Muscle of back (tissue), 11 donors: Measurements from ENCODE around the gene SLC25A30. TPM values are rescaled to one million over a fixed set of nuclear protein-coding genes. Genes with fewer than 3 reads are reported as not detected.
"Not testable (repeated sequence)": the region's sequence is repeated elsewhere in the genome, so short reads cannot be mapped to it uniquely, and the experiment has no call there.

Experiments
- DNase-seq, 3 donors: peaks; one replicate each; pipeline versions ENCODE4 v3.0.0 to v3.0.0-alpha.2; 2013
- polyA plus RNA-seq, 10 donors: library from polyadenylated mRNA; unstranded; fragments of 120-200 nt; gene quantifications; one replicate each; pipeline ENCODE4 v1.2.1, GENCODE V29; 2013; ENCODE audit not compliant: insufficient read length in 10 of 10

Gene SLC25A30
- polyA plus RNA-seq, 10 donors, result 12.3 to 26.2 (median 15.3) TPM

DNA sequence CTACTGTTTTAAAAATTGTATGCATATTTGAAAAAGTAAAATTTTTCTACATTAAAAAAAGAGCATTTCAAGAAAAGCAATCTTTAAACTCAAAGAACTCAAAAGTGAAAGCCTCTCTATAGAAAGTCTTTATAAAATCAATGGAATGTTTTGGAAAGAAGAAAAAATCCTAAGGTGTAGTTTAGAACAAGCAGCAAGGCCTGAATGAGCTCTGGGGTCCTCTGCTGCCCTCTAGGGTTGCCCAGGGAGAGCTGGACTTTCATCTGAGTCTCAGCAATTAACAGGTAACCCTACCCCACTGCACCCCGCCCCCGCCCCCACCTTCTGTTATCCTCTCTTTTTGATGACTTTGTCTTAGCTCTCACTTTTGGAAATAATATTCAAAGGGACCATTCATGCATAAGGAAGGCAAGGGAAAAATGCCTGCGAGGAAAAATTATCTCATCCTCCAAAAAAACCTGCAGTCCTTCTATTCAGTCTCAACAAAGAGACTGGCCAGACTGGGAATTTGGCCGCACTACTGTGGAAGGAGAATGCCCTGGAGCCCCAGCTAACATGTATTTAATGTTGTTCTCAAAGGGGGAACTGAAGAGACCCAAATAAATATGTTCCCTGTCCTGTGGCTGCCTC lies 24.1 kb downstream of the SLC25A30 start:
- DNase-seq, result peak in 1 of 3 donors; percentile 31

DNA sequence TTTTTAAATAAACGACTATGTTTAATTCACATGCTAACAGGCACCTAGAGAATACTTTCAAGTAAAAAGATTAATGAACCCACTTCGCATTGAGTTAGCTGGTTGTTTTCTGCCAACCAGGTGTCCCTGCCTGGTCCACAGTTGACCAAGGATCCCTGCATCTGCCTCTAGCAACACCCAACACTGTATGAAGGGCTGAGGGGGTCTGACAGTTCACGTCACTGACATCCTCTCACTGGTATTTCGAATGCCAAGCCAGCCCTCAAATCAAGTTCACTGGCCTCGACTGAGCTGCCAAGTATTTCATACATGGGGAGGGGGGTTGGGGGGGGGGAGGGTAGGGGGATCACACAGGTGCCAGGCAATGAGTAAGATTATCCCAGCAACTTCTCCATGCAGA lies 25.4 kb downstream of the SLC25A30 start:
- DNase-seq, result no peak

DNA sequence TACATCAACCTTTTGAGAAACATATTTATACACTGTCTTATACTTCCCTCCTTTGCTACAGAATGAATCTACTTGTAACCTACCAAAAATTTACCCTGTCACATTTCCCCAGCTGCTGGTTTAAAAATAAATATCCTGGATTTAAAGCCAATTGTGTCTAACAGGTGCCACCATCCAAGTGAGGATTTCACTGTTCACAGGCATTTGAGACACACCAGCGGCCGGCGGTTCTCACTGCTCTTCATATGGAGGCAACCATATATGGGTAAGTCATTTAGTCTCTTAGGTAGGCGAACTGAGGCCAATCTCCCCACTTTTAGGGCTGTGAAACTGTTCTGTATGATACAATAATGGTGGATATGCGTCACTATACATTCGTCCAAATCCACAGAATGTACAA lies 26.2 kb downstream of the SLC25A30 start:
- no peak for DNase-seq

- DNase-seq, result not testable (repeated sequence)
Measured at GRCh38 chr13:45391128-45391527, 27.0 kb downstream of the SLC25A30 start.

DNA sequence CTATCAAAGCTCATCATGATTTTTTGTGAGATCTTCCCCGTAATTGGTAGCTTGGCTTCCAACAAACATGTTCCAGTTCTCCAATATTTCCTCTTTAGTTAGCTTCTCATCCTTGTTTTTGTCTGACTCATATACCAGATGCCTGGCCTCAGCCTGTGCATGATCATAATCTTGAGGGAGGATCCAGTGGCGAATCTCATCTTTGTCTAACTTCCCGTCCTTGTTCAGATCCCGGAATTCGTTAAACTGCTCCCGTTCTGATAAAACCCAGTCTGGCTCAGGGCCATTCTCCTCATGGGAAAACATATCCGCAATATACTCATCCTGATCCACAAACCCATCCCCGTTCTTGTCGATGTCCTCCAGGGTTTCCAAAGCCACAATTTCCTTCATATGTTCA lies 27.8 kb downstream of the SLC25A30 start:
- DNase-seq, result not testable (repeated sequence)

GRCh38 chr13:45388664-45389063 lies 29.5 kb downstream of the SLC25A30 start:
- no peak for DNase-seq

DNA sequence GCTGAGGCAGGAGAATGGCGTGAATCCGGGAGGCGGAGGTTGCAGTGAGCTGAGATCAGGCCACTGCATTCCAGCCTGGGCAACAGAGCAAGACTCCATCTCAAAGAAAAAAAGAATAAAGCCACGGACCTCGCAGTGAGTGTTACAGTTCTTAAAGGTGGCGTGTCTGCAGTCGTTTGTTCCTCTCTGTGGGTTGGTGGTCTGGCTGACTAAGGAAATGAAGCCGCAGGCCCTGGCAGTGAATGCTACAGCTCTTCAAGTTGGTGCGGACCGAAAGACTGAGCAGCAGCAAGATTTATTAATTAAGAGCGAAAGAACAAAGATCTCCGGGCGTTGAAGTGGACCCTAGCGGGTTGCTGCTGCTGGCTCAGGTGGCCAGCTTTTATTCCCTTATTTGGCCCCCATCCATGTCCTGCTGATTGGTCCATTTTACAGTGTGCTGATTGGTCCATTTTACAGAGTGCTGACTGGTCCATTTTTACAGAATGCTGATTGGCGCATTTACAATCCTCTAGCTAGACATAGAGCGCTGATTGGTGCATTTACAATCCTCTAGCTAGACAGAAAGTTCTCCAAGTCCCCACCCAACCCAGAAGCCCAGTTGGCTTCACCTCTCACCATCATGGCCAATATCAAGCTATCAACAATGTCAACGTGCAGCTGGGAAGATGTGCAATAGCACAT lies 31.1 kb downstream of the SLC25A30 start:
- not testable (repeated sequence) for DNase-seq

DNA sequence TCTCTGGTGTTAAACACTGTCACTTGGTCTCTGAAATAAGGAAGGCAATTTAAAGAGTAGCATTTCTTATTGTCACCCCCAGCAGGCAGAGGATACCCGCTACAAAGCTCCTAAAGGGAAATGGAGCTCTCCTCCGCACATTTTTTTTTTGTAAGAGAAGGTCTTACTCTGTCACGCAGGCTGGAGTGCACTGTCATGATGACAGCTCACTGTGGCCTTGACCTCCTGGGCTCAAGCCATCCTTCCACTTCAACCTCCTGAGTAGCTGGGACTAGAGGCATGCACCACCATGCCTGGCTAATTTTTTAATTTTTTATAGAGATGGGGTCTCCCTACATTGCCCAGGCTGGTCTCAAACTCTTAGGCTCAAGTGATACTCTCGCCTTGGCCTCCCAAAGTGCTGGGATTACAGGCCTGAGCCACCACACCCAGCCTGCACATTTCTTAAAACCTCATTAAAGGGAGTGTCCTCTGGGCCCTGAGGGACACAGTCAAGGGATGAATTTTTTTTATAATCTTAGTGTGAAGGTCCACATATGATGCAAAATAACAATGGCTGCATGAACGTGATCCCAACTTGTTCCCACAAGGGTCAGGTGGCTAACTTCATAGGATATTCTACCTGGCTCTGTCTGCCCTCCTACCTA lies 32.1 kb downstream of the SLC25A30 start:
- DNase-seq, result no peak

DNA sequence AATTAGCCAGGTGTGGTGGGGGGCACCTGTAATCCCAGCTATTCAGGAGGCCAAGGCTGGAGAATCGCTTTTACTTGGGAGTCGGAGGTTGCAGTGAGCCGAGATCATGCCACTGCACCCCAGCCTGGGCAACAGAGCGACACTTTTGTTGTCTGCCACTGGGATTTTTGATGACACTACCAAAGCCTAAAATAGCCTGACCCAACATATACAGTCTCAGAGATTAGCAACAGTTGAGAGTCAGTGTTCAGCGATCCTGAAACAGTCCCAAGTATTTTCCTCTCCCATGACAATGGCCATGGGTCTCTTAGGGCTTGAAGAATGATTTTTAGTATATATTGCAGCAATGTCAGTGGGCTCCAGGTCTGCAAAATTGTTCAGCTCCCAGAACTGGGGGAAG lies 32.9 kb downstream of the SLC25A30 start:
- no peak for DNase-seq

DNA sequence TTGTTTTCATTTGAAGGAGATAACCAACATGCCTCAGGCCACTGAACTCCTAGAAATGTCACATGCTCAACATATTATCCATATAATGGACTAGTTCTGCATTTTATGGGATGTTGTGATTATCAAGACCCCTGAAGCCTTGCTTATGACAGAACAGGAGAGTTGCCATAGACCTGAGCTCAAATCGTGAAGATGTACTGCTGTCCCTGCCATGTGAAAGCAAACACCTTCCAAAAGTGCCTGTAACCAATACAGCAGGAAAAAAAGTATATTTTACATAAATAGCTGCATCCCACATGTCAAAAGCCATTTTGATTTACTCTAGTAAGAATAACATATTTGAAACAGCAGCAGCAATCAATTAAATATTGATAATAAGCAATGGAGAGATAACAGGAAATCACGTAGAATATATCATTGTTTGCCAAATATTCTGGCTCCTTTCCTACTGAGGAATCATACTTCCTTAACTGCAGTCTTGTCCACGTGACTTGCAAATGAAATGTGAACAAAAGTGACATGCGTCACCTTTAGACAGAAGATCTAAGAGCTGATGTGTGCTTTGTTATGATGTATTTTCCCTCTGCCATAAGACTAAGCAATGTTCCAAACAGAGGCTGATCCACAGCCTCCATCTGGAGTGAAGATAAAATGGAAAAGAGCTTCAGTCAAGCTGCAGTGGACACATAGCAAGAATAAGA lies 33.5 kb downstream of the SLC25A30 start:
- DNase-seq, result no peak

DNA sequence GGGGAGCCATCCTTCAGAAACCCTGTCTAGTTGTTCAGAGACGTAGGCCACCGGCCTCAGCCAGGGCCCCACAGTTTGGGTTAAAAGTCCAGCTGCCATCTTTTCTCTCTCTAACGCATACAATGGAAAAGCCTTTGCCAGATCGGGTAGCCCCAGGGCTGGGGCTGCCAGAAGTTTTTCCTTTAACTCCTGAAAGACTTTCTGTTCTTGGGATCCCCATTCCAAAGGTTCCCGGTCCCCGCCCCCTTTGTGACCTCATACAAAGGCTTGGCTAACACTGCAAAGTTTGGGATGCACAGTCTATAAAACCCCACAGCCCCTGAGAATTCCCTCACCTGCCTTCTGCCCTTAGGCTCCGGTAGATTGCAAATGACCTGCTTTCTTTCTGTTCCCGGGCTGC lies 35.4 kb downstream of the SLC25A30 start:
- not testable (repeated sequence) for DNase-seq

- no peak for DNase-seq
Measured at GRCh38 chr13:45381196-45381595, 37.0 kb downstream of the SLC25A30 start.

GRCh38 chr13:45380708-45381107 lies 37.5 kb downstream of the SLC25A30 start:
- not testable (repeated sequence) for DNase-seq

DNA sequence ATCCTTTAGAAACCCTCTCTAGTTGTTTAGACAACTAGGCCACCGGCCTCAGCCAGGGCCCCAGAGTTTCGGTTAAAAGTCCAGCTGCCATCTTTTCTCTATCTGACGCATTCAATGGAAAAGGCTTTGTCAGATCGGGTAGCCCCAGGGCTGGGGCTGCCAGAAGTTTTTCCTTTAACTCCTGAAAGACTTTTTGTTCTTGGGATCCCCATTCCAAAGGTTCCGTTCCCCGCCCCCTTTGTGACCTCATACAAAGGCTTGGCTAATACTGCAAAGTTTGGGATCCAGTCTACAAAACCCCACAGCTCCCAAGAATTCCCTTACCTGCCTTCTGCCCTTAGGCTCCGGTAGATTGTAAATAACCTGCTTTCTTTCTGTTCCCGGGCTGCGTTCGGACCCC lies 38.7 kb downstream of the SLC25A30 start:
- DNase-seq, result not testable (repeated sequence)

- not testable (repeated sequence) for DNase-seq
Measured at GRCh38 chr13:45378786-45379185, 39.4 kb downstream of the SLC25A30 start.

- DNase-seq, result not testable (repeated sequence)
Measured at GRCh38 chr13:45377314-45377713, 40.9 kb downstream of the SLC25A30 start.

- not testable (repeated sequence) for DNase-seq
Measured at GRCh38 chr13:45376651-45377050, 41.5 kb downstream of the SLC25A30 start.

- DNase-seq, result no peak
Measured at GRCh38 chr13:45374917-45375316, 43.3 kb downstream of the SLC25A30 start.

DNA sequence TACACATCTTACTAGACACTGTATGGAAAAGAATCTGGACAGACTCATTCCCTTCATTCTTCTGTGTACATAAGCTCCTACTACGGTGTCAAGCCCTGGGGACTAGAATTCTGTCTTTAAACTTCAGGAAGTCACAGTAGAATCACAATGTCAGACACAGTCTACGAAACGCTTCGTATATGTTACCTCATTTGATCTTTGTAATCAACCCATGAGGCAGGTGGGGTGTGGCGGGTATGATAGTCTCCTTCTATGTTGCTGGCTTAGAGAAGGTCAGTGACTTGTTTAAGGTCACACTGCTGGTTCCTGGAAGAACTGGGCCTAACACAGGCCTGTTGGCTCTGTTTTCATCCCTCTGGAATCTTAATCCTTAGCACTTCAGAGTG lies 45.0 kb downstream of the SLC25A30 start:
- DNase-seq, result no peak

DNA sequence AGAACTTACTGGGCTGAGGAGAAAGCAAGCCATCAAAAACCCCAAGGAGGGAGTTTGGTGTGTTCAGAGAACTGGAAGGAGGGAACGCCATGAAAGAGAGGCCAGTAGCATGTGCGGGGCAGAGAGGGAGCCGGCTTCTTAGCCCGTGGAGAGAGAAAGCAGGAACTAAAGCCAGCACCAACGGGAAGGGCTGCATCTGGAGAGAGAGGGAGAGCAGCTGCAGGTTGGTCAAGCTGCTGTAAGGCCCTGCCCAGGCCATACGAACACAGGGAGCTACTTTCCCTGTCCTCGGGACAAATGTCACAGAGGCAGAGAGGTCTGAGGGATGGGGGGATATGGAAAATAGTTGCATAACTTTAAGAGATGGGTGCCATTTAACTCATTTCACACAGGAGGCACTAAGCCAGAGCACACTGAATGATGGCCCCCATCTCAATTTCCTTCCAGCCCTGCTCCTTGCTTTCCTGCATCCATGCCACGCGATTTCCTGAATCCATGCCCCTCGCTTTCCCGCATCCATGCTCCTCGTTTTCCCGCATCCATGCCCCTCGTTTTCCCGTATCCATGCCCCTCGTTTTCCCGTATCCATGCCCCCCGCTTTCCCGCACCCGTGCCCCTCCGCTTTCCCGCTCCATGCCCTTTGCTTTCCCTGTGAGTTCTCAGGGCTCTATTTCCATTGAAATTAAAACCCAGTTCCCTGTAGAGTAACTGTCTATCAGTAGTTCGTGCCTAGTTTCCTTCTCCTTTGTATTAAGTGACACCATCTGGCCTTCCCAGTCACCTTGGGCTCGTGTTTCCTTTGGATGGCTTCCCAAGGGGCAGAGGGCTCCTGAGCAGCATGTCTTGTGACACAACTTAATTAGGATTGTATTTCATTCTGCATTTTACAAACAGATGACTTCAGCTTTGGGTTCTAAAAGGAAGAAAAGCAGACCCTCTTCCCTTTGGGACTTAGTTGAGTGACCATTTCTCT lies 45.7 kb downstream of the SLC25A30 start:
- DNase-seq, result no peak

DNA sequence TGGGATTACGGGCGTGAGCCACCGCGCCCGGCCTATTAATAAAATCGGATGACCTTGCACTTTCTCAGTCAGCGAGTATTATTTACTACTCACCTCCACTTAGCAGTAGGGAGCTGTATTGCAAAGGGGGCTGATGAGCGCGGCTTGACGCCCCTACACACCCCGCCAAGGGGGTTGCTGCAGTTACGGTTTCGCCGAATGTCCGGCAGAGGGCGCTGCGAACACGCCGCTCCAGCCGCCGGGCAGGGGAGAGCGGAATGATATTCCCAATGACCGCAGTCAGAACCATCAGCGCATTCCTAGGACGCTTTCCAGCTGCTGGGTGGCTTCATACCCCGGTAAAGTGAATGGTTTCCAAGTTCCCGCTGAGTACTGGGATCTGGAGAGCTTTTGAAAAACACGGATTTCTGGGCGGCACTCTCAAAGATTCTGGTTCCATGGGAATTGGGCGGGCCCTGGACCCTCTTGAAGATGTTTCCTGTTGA lies 47.2 kb downstream of the SLC25A30 start:
- DNase-seq, result peak; percentile 71 to 79 (median 73)
